ENCODE results near the gene AK4.

The AK4 gene

GRCh38 chr1:65278376-65279069 lies 130.5 kb downstream of the AK4 start:
- DNase-seq (ENCODE audit: low read depth in 2 of 2) = no peak

GRCh38 chr1:65279070-65279779 lies 131.2 kb downstream of the AK4 start:
- DNase-seq (ENCODE audit: low read depth in 2 of 2) = no peak
